Urothelium cell line (cell line): ENCODE results near the gene ADAMTS2.
A peak's percentile ranks its signal among the peaks of the same experiment; 100 is the strongest.

Source experiments
- DNase-seq: peaks from one replicate; pipeline ENCODE4 v3.0.0; 2011; ENCODE audit warnings: low spot score, mixed read lengths
- FAIRE-seq: peaks from 2 replicates; lab custom pipeline; 2011; peaks lifted over from hg19 to GRCh38; lab: Jason Lieb, UNC

ADAMTS2 gene

DNA sequence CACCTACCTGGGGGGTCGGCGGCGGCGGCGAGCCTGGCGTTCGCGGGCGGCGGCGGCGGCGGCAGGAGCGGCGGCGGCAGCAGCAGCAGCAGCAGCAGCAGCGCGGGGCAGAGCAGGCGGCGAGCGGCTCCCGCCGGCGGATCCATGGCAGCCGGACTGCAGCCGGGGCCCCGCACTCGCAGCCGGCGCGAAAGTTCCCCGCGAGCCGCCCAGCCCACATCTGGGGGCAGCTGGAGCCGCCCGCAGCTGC lies 153 bp downstream of the ADAMTS2 start:
- no peak for FAIRE-seq
- no peak for DNase-seq

DNA sequence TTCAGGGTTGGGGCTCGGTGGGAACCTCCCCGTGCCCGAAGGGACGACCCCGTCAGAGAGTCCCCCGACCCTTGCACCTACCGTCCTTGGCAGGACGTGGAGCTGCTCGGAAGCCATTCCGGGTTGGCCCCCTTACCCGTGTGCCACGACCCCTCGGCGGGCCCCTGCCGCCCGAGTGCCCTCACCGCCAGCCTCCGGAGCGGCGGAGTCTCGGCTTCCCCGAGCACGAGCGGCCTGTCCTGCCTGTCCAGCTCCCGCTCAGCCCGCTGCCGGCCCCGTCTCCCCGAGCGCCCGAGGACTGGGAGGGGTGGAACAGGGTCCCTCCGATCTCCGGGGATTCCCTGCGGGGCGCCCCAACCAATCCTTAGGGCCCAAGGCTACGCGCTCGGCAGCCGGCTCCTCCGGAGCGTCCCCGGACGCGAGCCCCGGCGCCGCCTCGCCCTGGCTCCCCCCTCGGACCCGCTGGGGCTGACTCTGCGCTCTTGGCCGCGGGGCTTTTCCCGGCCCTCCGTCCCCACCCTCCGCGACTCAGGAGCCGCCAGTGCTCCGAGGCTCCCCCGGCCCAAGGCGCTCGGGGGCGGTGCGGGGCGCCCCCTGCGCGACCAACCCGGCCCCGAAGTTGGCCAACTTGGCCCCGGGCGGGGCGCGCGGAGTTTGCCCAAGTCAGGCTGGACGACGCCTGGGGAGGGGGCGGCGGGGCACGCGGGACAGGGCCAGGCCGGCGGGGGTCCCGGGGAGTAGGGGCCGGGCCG lies 654 bp downstream of the ADAMTS2 start:
- FAIRE-seq (no peak), DNase-seq (peak; percentile 55)

DNA sequence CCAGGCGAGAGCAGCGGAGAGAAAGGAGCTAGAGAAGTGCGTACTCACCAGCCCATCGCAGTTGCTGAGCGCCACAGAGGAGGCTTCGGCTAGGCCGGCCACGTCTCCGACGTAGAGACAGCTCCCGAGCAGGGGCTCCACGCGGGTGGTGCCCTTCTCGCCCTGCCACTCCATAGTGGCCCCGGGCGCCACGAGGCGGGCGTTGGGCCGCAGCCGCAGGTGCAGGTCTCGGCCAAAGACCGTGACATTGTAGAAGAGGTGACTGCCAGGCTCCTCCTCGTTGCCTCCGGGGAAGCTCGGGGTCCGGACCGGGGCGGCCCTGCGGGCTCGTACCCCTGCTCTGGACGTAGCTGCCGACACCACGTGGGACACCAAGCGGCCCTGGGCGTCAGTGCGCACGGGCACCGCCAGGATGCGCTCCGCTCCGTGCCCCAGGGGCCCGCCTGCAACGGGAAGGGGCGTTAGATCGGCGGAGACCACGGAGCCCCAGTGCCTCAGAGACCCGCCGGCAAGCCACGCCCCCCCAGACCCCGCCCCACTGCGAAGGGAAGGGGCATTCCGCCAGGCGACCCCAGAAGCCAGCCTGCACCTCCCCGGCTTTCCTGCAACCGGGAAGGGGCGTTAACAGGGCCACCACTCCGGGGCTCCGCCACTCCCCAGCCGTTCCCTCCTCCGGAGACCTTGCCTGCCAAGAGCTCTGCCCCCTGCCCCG lies 1.4 kb downstream of the ADAMTS2 start:
- DNase-seq (peak; percentile 57), FAIRE-seq (no peak)

DNA sequence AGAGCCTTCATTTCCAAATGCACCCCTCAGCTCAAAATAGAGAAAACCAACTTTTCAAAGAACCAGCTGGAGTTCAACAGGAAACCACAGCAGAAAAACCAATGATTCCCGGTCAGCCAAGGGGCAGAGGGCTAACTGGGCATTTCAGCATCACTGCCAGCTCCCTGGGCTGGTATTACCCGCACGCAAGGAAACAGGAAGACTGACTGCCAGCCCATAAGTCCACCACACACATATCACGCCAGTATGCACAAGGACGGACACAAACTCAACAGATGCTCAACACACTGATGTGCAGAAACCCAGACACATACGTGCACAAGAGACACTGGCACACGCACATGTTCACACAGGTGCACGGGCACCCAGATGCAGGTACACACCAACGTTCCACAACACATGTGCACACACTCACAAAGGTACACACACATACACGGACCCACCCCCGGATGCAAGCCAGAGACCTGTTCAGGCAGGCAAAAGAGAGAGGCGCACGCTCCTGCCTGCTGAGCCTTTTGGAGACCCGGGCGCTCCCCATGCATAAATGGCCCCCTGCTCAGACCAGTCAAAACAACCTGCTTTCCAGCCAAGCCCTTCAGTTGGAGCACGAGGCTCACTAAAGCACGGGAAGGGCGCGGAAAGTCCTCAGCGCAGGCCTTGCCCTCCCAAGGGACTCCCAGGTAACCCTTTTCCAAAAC lies 2.1 kb downstream of the ADAMTS2 start:
- no peak for FAIRE-seq
- DNase-seq = no peak

GRCh38 chr5:179342577-179342976 lies 2.7 kb downstream of the ADAMTS2 start:
- FAIRE-seq = no peak
- no peak for DNase-seq

DNA sequence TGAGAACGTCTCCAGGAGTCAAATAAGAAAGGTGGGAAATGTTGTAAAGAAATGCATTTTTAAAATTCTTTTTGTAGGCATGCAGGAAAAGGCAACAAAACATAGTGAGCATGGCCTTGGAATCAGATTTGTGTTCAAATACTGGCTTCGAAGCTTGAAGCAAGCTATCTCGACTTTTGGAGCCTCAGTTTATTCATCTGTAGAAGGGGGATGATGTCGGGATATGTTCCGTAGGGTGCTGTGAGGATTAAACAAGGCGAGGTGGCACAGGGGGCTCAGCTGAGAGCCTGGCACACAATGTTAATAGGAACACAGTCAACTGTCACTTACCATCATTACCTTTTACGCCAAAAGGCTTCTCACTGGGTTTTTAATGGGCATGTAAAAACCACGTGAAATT lies 4.8 kb downstream of the ADAMTS2 start:
- FAIRE-seq (no peak), DNase-seq (no peak)

GRCh38 chr5:179339996-179340395 lies 5.3 kb downstream of the ADAMTS2 start:
- DNase-seq = no peak
- no peak for FAIRE-seq

DNA sequence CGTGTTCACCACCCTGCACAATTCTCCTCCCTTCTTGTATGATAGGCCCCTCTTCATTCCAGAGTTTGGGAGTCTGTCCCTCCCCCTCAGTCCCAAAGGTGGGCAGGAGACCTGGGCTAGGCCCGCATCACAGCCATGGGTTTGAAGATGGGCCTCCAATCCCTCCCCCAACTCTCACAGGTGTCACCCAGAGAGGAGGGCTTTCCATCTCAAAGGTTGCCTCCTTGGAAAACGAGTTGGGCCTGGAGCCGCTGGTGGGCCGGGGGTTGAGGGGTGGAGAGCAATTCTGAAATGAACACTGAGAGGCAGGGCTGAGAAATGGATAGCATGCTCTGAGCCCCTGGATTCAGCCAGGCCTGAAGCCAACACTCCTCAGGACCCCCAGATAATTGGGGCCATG lies 6.2 kb downstream of the ADAMTS2 start:
- FAIRE-seq = no peak

DNA sequence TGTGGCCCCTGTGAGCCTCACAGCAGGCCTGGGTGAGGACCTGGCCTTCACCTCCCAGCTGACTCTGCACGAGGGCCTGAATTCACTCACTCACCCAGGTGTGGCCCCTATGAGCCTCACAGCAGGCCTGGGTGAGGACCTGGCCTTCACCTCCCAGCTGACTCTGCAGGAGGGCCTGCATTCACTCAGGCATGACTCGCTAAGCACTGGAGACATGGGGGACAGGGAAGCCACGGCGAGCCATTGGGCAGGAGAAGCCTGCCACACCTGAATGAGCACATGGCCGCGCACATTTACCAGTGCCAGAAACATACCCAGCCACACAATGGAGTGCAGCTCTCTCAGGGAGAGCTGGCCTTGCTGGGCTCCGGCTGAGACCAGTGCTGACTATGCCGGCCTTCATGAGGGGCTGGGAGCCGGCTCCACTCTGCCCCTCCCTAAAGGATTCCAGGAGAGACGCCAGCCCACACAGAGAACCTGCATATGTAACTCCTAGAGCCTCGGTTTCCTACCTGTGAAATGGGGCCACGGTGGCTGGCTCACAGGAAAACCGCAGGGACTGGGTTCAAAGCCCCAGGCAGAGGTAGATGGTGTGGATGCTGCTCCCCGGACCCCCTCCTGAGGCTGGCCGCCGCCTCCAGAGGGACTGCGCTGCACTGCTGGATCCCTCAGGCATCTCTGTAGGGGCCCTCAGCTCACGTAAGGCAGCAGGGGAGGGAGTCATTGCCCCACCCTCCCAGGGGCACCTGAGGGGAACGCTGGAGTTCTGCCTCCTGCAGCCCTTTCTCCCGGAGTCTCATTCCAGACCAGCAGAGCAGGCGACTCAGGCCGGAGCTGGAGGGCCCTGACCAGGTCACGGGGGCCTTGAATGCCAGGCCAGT lies 7.2 kb downstream of the ADAMTS2 start:
- DNase-seq (no peak), FAIRE-seq (no peak)

More for the DNA sequence above, 6.2 kb downstream of the ADAMTS2 start:
- no peak for DNase-seq

GRCh38 chr5:179336871-179337795 lies 8.1 kb downstream of the ADAMTS2 start:
- FAIRE-seq = peak; percentile 70

DNA sequence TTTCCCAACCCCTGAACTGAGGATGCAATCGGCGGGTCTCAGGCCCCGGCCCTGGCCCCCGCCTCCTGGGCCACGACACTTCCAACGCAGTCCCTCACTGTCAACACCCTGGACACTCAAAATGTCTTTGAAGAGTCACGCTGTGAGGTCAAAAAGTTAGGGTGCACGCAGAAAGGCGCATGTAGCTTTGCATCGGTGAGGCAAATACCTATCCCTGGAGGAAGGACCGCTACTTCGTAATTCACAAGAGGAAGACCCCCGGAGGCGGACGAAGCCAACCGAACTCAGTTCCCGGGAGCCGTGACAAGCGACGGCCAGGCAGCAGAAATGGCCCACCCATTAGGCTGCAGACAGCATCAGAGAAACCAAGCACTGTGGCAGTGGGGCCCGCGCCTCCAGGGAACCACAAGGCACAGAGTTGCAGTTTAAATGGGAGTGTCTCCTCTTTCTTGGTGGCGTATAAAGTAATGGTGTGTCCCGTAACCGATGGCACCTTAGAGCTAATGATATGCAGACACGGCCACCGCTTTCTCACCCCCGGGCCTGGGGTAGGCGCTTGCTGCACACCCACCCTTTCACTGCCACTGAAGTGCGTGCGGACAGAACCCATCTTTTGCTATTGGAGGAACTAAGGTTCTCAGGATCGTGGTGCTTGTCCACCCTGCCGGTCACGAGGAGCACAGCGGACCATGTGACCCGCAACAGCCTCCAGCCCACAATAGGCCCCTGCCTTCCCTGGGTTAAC lies 9.0 kb downstream of the ADAMTS2 start:
- DNase-seq (no peak), FAIRE-seq (no peak)

More at GRCh38 chr5:179336871-179337795, 8.1 kb downstream of the ADAMTS2 start:
- DNase-seq = no peak

- FAIRE-seq (no peak), DNase-seq (no peak)
Measured at GRCh38 chr5:179333796-179334761, 11.2 kb downstream of the ADAMTS2 start.

DNA sequence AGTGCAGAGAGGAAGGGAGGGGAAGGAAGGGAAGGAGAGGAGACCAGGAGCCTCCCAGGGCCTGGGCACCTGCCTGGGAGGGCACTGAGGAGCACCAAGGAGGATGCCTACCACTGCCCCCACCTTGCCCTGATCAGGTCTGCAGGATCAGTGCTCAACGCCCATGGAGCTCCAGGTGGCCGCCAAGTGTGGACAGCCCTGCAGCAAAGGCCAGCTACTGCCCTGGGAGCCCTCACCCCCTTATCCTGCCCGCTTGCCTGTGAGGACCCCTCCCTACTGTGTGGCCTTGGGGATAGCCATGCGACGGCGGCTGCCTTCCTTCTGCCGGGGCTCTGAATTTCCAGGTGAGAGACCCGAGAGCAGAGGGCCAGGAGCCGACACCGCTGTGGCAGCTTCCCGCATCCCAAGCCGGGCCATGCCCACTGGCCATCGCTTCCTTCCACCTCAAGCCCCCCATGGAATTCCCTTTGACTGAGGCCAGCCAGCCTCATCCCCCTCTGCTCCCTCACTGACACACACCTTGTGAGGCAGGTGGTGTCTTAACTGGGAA lies 12.4 kb downstream of the ADAMTS2 start:
- FAIRE-seq = no peak
- no peak for DNase-seq

GRCh38 chr5:179331591-179332375 lies 13.5 kb downstream of the ADAMTS2 start:
- FAIRE-seq = no peak
- no peak for DNase-seq

- FAIRE-seq = no peak
- DNase-seq = no peak
Measured at GRCh38 chr5:179330186-179330900, 14.9 kb downstream of the ADAMTS2 start.

DNA sequence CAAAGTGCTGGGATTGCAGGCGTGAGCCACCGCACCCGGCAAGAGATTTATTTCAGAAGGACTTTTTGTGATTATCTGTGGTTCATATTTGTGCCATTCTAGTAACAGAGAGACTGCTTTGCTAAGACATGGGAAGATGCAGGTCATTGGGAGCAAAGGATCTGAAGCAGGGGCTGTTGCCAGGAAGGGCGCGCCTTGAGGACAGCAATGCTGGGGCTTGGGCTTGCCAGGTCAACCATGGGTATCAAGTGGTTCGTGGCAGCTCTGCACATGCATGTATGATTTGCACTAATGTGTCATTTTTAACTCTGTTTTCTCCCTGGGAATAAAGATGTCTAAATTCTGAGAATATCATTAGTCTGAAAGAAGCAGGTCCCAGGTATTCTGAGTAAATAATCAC lies 17.0 kb downstream of the ADAMTS2 start:
- DNase-seq (no peak), FAIRE-seq (no peak)
